HG03575 (cell line): ENCODE results near the gene SPINK1.
"Not testable (repeated sequence)": the region's sequence is repeated elsewhere in the genome, so short reads cannot be mapped to it uniquely, and the experiment has no call there.

Experiments used
- ATAC-seq: cut with Tn5 transposase; IDR thresholded peaks from one replicate; pipeline ENCODE4 v1.9.1; 2021; ENCODE audit not compliant: unreplicated experiment, insufficient number of reproducible peaks, low FRiP score; ENCODE audit errors: extremely low read depth

The SPINK1 gene

DNA sequence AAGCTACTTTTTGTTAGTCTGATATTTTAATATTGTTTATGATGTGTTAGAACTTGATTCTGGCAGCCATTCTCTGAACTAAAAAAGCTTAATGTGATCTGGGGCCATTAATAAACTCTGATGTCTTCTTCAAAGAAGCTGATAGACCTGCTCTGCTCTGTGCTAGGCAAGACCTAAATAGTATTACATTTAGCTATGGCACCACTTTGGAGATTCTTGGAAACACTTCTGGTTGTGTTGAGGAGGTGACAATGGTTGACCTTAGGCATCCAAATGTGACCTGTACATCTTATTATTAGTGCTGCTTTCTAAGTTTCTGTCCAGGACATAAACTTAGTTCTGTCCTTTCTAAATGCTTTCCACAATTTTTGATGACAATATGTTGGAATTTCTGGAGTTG is 25.3 kb upstream of the SPINK1 start:
- ATAC-seq, result no peak

- ATAC-seq, result no peak
Observed at GRCh38 chr5:147855774-147856069, 24.3 kb upstream of the SPINK1 start.

- no peak for ATAC-seq
Observed at GRCh38 chr5:147854894-147855773, 23.7 kb upstream of the SPINK1 start.

DNA sequence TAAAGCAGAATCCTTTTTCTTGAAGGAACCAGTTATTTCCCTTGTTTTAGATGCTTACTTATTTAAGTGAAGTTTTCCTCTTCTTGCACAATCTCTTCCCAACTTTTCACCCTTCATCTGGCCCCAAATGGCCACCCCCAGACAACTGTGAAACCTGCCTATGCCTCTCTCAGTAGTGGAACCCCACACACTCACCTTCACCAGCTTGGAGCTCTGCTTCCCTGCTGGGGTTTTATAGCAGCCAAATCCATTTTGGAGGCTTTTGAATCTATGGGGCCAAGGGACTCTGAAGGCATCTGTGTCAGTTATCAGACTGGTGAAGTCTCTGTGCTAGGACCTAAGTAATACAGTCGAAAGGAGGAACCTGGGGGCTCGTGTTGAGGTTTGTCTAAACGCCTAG is 22.9 kb upstream of the SPINK1 start:
- ATAC-seq, result no peak

- ATAC-seq, result no peak
Observed at GRCh38 chr5:147853372-147853987, 22.0 kb upstream of the SPINK1 start.

GRCh38 chr5:147852365-147852764 is 20.9 kb upstream of the SPINK1 start:
- no peak for ATAC-seq

DNA sequence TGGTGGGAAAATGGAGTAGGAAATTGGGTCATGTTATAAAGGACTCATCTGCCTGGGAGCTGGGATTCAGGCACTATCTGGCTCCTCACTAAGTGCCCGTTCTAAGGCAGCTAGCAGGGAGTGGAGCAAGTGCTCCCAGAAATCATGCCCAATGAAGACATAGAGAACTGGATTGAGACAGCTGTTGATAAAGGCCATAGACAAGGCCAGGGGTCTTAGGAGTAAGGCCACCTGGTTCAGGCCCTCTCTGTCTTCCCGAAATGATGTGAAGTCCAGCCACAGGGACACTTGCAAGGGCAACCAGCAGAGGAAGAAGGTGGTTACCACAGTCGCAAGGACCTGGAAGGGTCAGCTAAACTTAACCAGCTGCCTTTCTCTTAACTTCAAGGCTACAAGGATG is 20.1 kb upstream of the SPINK1 start:
- no peak for ATAC-seq

DNA sequence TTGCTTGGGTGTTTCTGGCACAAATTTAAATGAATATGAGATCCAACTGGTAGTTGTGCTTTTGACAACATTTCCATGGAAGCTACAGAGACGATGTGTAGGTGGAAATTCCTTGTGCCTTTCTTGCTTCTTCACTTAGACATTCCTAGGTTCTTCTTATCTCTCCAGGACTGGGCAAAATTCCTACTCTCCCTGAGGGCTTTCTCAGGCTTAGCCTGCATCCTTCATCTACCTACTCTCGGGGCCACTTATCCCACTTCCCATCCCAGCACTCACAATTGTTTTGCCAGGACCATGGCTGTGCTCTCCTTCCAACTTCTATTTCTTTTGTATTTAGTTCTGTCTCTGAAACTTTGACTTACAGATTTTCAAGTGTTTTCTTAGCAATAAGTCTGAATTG is 17.8 kb upstream of the SPINK1 start:
- ATAC-seq, result no peak

- ATAC-seq, result no peak
Observed at GRCh38 chr5:147845618-147846017, 14.1 kb upstream of the SPINK1 start.

DNA sequence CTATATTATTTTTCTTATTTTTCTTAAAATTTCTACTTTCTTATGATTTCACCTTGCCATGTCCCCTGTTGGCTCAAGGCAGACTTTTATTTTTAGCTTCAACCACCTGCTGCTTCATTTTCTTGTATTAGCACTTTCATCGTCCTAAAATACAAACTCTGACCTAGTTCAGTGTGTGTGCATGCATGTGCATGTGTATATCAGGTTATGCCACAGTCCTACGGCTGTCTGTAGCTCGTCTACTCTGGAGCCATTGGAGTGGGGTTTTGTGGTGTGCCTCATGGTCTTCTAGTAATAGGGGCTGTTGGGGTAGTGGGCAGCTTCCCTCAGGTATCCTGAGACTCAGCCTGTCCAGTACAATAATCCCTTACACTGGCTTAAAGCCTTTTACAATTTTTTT is 13.4 kb upstream of the SPINK1 start:
- ATAC-seq, result no peak

GRCh38 chr5:147842869-147843268 is 11.4 kb upstream of the SPINK1 start:
- ATAC-seq, result no peak

- ATAC-seq, result no peak
Observed at GRCh38 chr5:147836439-147836838, 5.0 kb upstream of the SPINK1 start.

DNA sequence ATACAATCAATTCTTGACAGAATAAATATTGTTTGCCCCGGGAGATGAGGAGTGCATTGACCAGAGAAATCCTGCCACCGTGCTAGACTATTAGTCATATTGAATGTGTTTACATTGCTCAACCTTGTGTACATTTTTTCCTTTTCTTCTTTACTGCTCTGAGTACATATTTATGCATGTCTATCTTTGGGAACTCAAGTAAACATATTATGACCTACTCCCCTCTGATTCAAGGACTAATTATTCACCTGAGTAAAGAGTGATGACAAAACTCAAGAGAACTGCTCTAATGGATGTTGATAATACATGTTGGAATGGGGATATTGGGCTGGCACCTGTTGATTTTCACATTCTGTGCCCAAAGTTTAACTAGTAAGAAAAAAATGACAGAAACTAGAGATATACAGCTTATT is 3.9 kb upstream of the SPINK1 start:
- ATAC-seq, result no peak

DNA sequence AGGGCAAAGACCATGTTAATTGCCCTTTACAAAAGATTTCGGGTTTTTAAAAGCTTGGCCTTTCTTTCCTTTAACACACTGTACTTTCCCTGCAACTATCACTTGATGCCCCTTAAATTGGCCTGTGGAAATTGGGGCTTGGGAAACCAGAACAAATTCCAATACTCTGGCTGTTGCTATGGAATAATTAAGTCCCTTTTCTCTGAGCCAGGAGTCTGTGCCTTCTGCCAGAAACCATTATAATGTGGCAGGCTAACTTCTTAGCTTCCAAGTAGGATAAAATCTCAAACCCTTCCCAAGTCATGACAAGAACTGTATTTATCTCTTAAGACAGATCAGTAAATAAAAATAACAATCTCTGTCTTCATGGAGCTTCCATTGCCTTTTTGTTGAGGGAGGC is 1.1 kb upstream of the SPINK1 start:
- ATAC-seq, result no peak

DNA sequence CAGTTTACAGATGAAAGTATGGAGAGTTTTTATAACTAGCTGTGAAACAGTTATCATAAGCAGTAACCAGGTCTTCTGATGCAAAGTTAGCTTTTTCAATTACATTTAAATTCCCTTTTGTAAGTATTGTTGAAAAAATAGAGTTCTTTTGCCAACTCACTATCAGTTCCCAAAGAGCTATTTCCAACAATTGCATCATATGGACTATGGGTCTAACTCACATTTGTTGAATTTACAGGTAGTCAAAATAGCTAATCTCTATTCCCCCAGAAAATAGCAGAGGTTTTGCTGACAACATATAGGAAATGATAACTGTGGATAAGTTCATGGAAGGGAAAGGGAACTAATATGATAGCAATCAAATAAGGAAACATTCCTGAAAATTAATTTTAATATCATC is 1.4 kb downstream of the SPINK1 start:
- ATAC-seq, result no peak

DNA sequence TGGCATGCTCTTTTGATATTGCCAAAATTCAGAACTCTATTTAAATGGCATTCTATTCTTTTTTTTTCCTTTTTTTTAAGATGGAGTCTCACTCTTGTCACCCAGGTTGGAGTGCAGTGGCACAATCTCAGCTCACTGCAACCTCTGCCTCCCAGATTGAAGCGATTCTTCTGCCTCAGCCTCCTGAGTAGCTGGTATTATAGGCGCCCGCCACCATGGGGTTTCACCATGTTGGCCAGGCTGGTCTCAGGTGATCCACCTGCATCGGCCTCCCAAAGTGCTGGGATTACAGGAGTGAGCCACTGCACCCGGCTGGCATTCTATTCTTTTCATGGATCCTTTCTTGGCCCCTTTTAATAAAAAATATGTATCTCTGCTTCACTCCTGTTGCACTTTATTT is 4.5 kb downstream of the SPINK1 start:
- ATAC-seq, result not testable (repeated sequence)

- no peak for ATAC-seq
Observed at GRCh38 chr5:147826361-147826760, 5.1 kb downstream of the SPINK1 start.

GRCh38 chr5:147822686-147823491 is 8.6 kb downstream of the SPINK1 start:
- peak; percentile 82 for ATAC-seq

- ATAC-seq, result not testable (repeated sequence)
Observed at GRCh38 chr5:147822222-147822621, 9.2 kb downstream of the SPINK1 start.

DNA sequence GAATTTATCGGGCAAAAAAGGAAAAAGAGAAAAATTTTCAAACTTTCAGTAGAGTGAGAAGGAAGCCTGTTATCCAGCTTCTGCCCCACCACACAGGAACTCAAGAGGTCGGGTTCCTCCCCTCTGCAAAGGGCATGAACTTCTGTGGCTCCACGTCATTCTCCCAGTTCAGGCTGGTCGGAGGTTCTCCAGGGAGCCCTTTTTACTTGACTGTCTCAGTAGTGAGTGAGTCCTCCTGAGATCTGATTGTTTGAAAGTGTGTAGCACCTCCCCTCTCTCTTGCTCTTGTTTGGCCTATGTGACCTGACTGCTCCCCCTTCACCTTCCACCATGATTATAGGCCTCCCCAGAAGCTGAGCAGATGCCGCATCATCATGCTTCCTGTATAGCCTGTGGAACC is 9.7 kb downstream of the SPINK1 start:
- no peak for ATAC-seq
